D721Med (cell line): ENCODE measurements around the gene TMEM179B.

ENCODE experiments used
- DNase-seq: peaks from one replicate; pipeline ENCODE4 v3.0.0; 2011; ENCODE audit warnings: low spot score; ENCODE audit not compliant: insufficient read length
- FAIRE-seq: peaks from 2 replicates; lab custom pipeline; 2011; peaks lifted over from hg19 to GRCh38; lab: Jason Lieb, UNC
- CTCF ChIP-seq: IDR thresholded peaks from 2 replicates; pipeline ENCODE4 v1.5.1; 2012; ENCODE audit warnings: mild to moderate bottlenecking, control low read depth; ENCODE audit not compliant: insufficient read depth; ENCODE audit errors: missing control alignments

TMEM179B gene

GRCh38 chr11:62830904-62831519, 43.8 kb downstream of the TMEM179B start:
- no peak for DNase-seq
- no peak for TF ChIP-seq CTCF
- FAIRE-seq: no peak

- peak; percentile 96 for DNase-seq
- no peak for FAIRE-seq
- no peak for TF ChIP-seq CTCF
These were observed 44.5 kb downstream of the TMEM179B start, which contains the start of gene STX5 for GRCh38 chr11:62831520-62832335. TSS of gene STX5 (minus strand) at chr11:62832051. CDS start at chr11:62831243, 808 bp downstream.

GRCh38 chr11:62832336-62833234, 45.4 kb downstream of the TMEM179B start, which contains the start of gene TEX54:
TSS of gene TEX54 (minus strand) at chr11:62832841.
- no peak for TF ChIP-seq CTCF
- DNase-seq: no peak
- no peak for FAIRE-seq

- no peak for FAIRE-seq
- no peak for TF ChIP-seq CTCF
- no peak for DNase-seq
These were observed 48.1 kb downstream of the TMEM179B start for GRCh38 chr11:62835336-62835735.

- FAIRE-seq (no peak), DNase-seq (peak; percentile 78)
- TF ChIP-seq CTCF: no peak
These were observed 52.1 kb downstream of the TMEM179B start, which contains the start of gene WDR74 for GRCh38 chr11:62839050-62839945. TSS of gene WDR74 (minus strand) at chr11:62839590. CDS start at chr11:62839570, 20 bp downstream.
